SK-N-SH (cell line): ENCODE measurements around the gene PRR12. TPM values are rescaled to one million over a fixed set of nuclear protein-coding genes. Genes with fewer than 3 reads are reported as not detected.

Experiments
- CTCF ChIA-PET: fragments of 300-600, 350-600 bp; formaldehyde crosslinking; extraction: SDS; loops from one replicate; lab custom pipeline; 2021; lab: Yijun Ruan, JAX
- POLR2A ChIA-PET: fragments of 350-600 bp; sonication (Branson Sonifier 250); formaldehyde crosslinking; extraction: SDS; loops from one replicate; lab custom pipeline; 2020; ENCODE audit warnings: antibody characterized with exemption, inconsistent platforms; lab: Yijun Ruan, JAX
- DNase-seq: peaks from one replicate; pipeline ENCODE4 v3.0.0; 2012
- H2AFZ ChIP-seq: fragments of 200-600 bp; sonication (generic); 2 replicates; pipeline ENCODE4 v1.8.1; 2016; ENCODE audit warnings: antibody characterized with exemption, mild to moderate bottlenecking, low read depth
- H3F3A ChIP-seq: fragments of 200-600 bp; sonication (generic); replicated peaks from 2 replicates; pipeline ENCODE3; 2016; ENCODE audit warnings: antibody characterized with exemption, mild to moderate bottlenecking; ENCODE audit not compliant: insufficient read depth
- H3K27ac ChIP-seq, 2 experiments: fragments of 200-500 bp in 1 of 2; fragments of 200-600 bp in 1 of 2; sonication (Bioruptor generic) in 1 of 2; sonication (generic), shearing (Covaris generic) in 1 of 2; 2 replicates each; pipeline versions ENCODE4 v1.5.1 to v1.6.1; 2014 to 2016; ENCODE audit warnings: low read depth in 2 of 2, inconsistent platforms in 1 of 2, low read length in 1 of 2, mild to moderate bottlenecking in 1 of 2, mixed read lengths in 1 of 2
- H3K27me3 ChIP-seq: fragments of 200-600 bp; sonication (generic), shearing (Covaris generic); 2 replicates; pipeline ENCODE4 v1.6.1; 2016; ENCODE audit warnings: mixed run types; ENCODE audit not compliant: insufficient read depth
- H3K36me3 ChIP-seq, 2 experiments: fragments of 200-500 bp in 1 of 2; fragments of 200-600 bp in 1 of 2; sonication (Bioruptor generic) in 1 of 2; sonication (generic) in 1 of 2; replicated peaks in 1 of 2; 2 replicates each; pipeline versions ENCODE3 to v1.5.1; 2014 to 2016; ENCODE audit warnings: low read length in 1 of 2, mild to moderate bottlenecking in 1 of 2; ENCODE audit not compliant: insufficient read depth in 2 of 2, control insufficient read depth in 1 of 2
- H3K4me1 ChIP-seq, 2 experiments: fragments of 200-500 bp in 1 of 2; fragments of 200-600 bp in 1 of 2; sonication (Bioruptor generic) in 1 of 2; sonication (generic), shearing (Covaris generic) in 1 of 2; 2 replicates each; pipeline versions ENCODE4 v1.5.1 to v1.6.1; 2014 to 2016; ENCODE audit warnings: low read depth in 1 of 2, low read length in 1 of 2, mixed run types in 1 of 2; ENCODE audit not compliant: insufficient read depth in 2 of 2, control insufficient read depth in 1 of 2
- H3K4me2 ChIP-seq: fragments of 200-600 bp; sonication (generic), shearing (Covaris generic); 2 replicates; pipeline ENCODE4 v1.6.1; 2017; ENCODE audit warnings: mixed run types
- H3K4me3 ChIP-seq, 2 experiments: fragments of 200-500 bp in 1 of 2; fragments of 200-600 bp in 1 of 2; sonication (Bioruptor generic) in 1 of 2; sonication (generic), shearing (Covaris generic) in 1 of 2; 2 replicates each; pipeline versions ENCODE4 v1.5.1 to v1.8.1; 2014 to 2016; ENCODE audit warnings: low read depth in 2 of 2, inconsistent platforms in 1 of 2, low read length in 1 of 2, mild to moderate bottlenecking in 1 of 2, mixed read lengths in 1 of 2, moderate library complexity in 1 of 2
- H3K79me2 ChIP-seq: fragments of 200-600 bp; sonication (generic); 2 replicates; pipeline ENCODE4 v1.8.1; 2017; ENCODE audit warnings: mild to moderate bottlenecking; ENCODE audit not compliant: insufficient read depth
- H3K9ac ChIP-seq: fragments of 200-600 bp; sonication (generic); 2 replicates; pipeline ENCODE4 v1.6.1; 2017; ENCODE audit warnings: mixed run types
- H3K9me2 ChIP-seq: fragments of 200-600 bp; sonication (generic); 2 replicates; pipeline ENCODE4 v1.6.1; 2017; ENCODE audit warnings: mixed run types
- H3K9me3 ChIP-seq: fragments of 200-600 bp; sonication (generic); 2 replicates; pipeline ENCODE4 v1.6.1; 2017; ENCODE audit warnings: mixed run types, mild to moderate bottlenecking, moderate library complexity
- H4K20me1 ChIP-seq: fragments of 200-600 bp; sonication (generic); 2 replicates; pipeline ENCODE4 v1.6.1; 2017; ENCODE audit warnings: mild to moderate bottlenecking, mixed run types; ENCODE audit not compliant: insufficient read depth
- CHD2 ChIP-seq: fragments of 150-350 bp; IDR thresholded peaks from 2 replicates; pipeline ENCODE4 v1.6.1; 2018; ENCODE audit warnings: low read length; ENCODE audit not compliant: partially characterized antibody
- ELF1 ChIP-seq: IDR thresholded peaks from 2 replicates; pipeline ENCODE4 v1.4.0; 2012
- EP300 ChIP-seq, 2 experiments: IDR thresholded peaks; 2 replicates each; pipeline versions ENCODE4 v1.4.0 to v1.6.1; 2012; ENCODE audit warnings: borderline replicate concordance in 1 of 2, low read depth in 1 of 2, low read length in 1 of 2
- EZH2phosphoT487 ChIP-seq: fragments of 200-600 bp; sonication (generic); IDR thresholded peaks from 2 replicates; pipeline ENCODE4 v1.6.1; 2017; ENCODE audit warnings: low read depth, mixed run types, mild to moderate bottlenecking, antibody characterized with exemption, moderate library complexity, borderline replicate concordance
- FOXM1 ChIP-seq: IDR thresholded peaks from 2 replicates; pipeline ENCODE4 v1.4.0; 2012; ENCODE audit warnings: low read depth, mild to moderate bottlenecking
- GABPA ChIP-seq: IDR thresholded peaks from 2 replicates; pipeline ENCODE4 v1.4.0; 2012; ENCODE audit warnings: low read depth, mild to moderate bottlenecking
- MEF2A ChIP-seq: IDR thresholded peaks from 2 replicates; pipeline ENCODE4 v1.4.0; 2012; ENCODE audit warnings: low read depth, borderline replicate concordance
- MXI1 ChIP-seq: IDR thresholded peaks from 2 replicates; pipeline ENCODE4 v1.6.1; 2012; ENCODE audit warnings: mild to moderate bottlenecking, low read depth, low read length, improper control_type of control experiment
- RFX5 ChIP-seq: IDR thresholded peaks from 2 replicates; pipeline ENCODE4 v1.6.1; 2012; ENCODE audit warnings: mild to moderate bottlenecking, improper control_type of control experiment, low read length
- RXRA ChIP-seq: IDR thresholded peaks from 2 replicates; pipeline ENCODE4 v1.4.0; 2012; ENCODE audit warnings: low read depth, mild to moderate bottlenecking, borderline replicate concordance
- SMC3 ChIP-seq: IDR thresholded peaks from 2 replicates; pipeline ENCODE4 v1.6.1; 2012; ENCODE audit warnings: low read depth, low read length, improper control_type of control experiment
- TEAD4 ChIP-seq: IDR thresholded peaks from 2 replicates; pipeline ENCODE4 v1.4.0; 2012; ENCODE audit warnings: mild to moderate bottlenecking, borderline replicate concordance; ENCODE audit not compliant: insufficient read depth
- WGBS: methylation state at CpG from one replicate; pipeline ENCODE4 v1.1.6; 2017; ENCODE audit warnings: low lambda C conversion rate; 5-methylcytosine and 5-hydroxymethylcytosine counted together
- polyA plus RNA-seq, 3 experiments: library from polyadenylated mRNA; depleted of rRNA; stranded (reverse); fragments of >200 nt; gene quantifications; 2 replicates each; pipeline ENCODE4 v1.2.3, GENCODE V29; 2012
- TF ChIP-seq, protein P1 (sequence below): fragments of 150-350 bp; IDR thresholded peaks from 2 replicates; pipeline ENCODE4 v1.6.1; 2016; ENCODE audit warnings: mild to moderate bottlenecking, low read depth, low read length
- TF ChIP-seq, protein P2 (sequence below): fragments of 200-600 bp; sonication (generic); IDR thresholded peaks from 2 replicates; pipeline ENCODE4 v1.6.1; 2017; ENCODE audit warnings: antibody characterized with exemption, mild to moderate bottlenecking, moderate library complexity
- TF ChIP-seq, protein P3 (sequence below): IDR thresholded peaks from 2 replicates; pipeline ENCODE4 v1.4.0; 2012; ENCODE audit warnings: low read depth, borderline replicate concordance
- TF ChIP-seq, protein P4 (sequence below): IDR thresholded peaks from 2 replicates; pipeline ENCODE4; 2012
- TF ChIP-seq, protein P5 (sequence below): fragments of 150-350 bp; IDR thresholded peaks from 2 replicates; pipeline ENCODE4 v1.6.1; 2017; ENCODE audit warnings: antibody characterized with exemption, low read length, low read depth, borderline replicate concordance
- TF ChIP-seq, protein P6 (sequence below): IDR thresholded peaks from 2 replicates; pipeline ENCODE4 v1.6.1; 2012; ENCODE audit warnings: mild to moderate bottlenecking, low read depth, low read length, moderate library complexity

Gene PRR12
- polyA plus RNA-seq, 1 of the 3 experiments (the other 2 are of a cell fraction) = 1.7 TPM

DNA sequence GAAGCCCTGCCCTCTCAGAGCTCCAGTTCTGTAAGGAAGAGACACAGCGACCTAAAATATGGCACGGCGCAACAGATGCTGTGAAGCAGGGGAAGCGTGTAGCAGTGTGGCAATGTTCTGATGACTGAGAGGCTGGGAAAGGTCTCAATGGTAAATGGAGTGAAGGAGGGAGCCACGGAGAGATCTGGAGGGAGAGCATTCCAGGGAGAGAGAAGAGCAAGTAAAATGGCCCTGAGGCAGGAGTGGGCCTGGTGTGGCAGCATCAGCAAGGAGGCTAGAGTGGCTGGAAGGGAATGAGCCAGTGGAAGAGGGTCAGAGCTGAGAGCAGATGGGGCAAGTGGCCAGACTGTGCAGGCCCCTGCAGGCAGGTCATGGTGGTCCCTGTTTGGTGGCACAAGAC, 46.8 kb upstream of the PRR12 start (continued):
- TF ChIP-seq, protein P1, sequence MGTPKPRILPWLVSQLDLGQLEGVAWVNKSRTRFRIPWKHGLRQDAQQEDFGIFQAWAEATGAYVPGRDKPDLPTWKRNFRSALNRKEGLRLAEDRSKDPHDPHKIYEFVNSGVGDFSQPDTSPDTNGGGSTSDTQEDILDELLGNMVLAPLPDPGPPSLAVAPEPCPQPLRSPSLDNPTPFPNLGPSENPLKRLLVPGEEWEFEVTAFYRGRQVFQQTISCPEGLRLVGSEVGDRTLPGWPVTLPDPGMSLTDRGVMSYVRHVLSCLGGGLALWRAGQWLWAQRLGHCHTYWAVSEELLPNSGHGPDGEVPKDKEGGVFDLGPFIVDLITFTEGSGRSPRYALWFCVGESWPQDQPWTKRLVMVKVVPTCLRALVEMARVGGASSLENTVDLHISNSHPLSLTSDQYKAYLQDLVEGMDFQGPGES = no peak
- TF ChIP-seq, protein P2, sequence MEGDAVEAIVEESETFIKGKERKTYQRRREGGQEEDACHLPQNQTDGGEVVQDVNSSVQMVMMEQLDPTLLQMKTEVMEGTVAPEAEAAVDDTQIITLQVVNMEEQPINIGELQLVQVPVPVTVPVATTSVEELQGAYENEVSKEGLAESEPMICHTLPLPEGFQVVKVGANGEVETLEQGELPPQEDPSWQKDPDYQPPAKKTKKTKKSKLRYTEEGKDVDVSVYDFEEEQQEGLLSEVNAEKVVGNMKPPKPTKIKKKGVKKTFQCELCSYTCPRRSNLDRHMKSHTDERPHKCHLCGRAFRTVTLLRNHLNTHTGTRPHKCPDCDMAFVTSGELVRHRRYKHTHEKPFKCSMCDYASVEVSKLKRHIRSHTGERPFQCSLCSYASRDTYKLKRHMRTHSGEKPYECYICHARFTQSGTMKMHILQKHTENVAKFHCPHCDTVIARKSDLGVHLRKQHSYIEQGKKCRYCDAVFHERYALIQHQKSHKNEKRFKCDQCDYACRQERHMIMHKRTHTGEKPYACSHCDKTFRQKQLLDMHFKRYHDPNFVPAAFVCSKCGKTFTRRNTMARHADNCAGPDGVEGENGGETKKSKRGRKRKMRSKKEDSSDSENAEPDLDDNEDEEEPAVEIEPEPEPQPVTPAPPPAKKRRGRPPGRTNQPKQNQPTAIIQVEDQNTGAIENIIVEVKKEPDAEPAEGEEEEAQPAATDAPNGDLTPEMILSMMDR = no peak
- TF ChIP-seq, protein P3, sequence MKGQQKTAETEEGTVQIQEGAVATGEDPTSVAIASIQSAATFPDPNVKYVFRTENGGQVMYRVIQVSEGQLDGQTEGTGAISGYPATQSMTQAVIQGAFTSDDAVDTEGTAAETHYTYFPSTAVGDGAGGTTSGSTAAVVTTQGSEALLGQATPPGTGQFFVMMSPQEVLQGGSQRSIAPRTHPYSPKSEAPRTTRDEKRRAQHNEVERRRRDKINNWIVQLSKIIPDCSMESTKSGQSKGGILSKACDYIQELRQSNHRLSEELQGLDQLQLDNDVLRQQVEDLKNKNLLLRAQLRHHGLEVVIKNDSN = no peak

DNA sequence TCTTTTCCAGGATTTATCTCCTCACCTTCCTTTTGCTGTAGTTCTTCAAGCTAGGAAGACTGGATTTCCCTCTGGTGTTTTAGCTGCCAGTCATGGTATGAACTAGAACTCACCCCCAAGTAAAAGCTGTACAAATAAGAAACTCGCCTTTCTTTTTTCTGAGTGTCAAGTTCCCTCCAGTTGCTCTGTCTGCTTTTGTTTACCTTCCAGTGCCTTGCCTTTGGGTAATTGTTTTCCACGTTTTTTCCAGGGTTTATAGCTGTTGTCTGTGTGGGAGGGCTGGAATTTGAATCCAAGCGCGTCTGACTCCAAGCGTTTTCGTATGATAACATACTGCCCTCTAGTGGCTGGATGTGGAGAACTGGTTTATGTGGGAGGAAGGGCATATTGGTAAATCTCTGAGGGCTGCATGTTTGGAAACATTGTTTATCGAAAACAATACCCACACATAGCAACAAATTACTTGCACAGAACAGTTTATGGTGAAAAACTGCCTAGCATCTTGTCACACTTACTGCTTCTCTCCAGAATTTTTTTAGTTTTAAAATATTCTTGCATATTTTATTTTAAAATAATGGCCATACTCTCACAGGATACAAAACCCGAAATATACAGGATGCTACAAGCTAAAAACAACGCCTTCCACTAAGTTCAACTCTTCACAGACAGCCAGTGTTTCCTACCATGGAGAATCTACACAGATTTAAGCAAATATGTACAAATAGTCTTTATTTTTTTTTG, 44.0 kb upstream of the PRR12 start:
- CTCF ChIA-PET = interaction anchor here (0.6 to 10.0 kb wide), 33 partner anchors 9 to 322 kb away, joined by 3 to 87 read pairs (median 5); partner anchors contain the start of genes FCGRT, FLT3LG, NOSIP and PIH1D1
- Histone ChIP-seq H3K27ac (no peak overlapping the region), H3K9me3 (no peaks in the 10 kb centered on the region), H3K4me2 (no peak overlapping the region), H3K36me3 (no peaks in the 10 kb centered on the region), H2AFZ (peak overlapping the region; percentile 77; the same call in 1 of the 2 replicates), H3K4me3 (peak overlapping the region in 1 of 2 experiments; percentile 33; a peak in 1 of 4 replicates), H3F3A (peaks cover 22% of the 10 kb centered on the region), H3K79me2 (no peaks in the 10 kb centered on the region), H3K27me3 (no peaks in the 10 kb centered on the region), H4K20me1 (no peaks in the 10 kb centered on the region), H3K4me1 (no peaks in the 10 kb centered on the region), H3K9me2 (no peaks in the 10 kb centered on the region), H3K9ac (no peak overlapping the region)
- 12% methylated on average over 9 of the region's 9 CpGs for WGBS
- DNase-seq = peak; percentile 83
- POLR2A ChIA-PET = interaction anchor here (0.7 to 1.6 kb wide), 4 partner anchors 16 to 51 kb away, joined by 3 to 8 read pairs (median 4); partner anchors contain the start of gene RPS11
- no peak; the same call in 1 of the 2 replicates for TF ChIP-seq FOXM1
- TF ChIP-seq, protein P4, sequence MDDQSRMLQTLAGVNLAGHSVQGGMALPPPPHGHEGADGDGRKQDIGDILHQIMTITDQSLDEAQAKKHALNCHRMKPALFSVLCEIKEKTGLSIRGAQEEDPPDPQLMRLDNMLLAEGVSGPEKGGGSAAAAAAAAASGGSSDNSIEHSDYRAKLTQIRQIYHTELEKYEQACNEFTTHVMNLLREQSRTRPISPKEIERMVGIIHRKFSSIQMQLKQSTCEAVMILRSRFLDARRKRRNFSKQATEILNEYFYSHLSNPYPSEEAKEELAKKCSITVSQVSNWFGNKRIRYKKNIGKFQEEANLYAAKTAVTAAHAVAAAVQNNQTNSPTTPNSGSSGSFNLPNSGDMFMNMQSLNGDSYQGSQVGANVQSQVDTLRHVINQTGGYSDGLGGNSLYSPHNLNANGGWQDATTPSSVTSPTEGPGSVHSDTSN = no peak
- TF ChIP-seq SMC3 = peak; percentile 93
- TF ChIP-seq RFX5 = no peak
- TF ChIP-seq MXI1 = peak; percentile 69; the same call in 1 of the 2 replicates
- TF ChIP-seq, protein P5, sequence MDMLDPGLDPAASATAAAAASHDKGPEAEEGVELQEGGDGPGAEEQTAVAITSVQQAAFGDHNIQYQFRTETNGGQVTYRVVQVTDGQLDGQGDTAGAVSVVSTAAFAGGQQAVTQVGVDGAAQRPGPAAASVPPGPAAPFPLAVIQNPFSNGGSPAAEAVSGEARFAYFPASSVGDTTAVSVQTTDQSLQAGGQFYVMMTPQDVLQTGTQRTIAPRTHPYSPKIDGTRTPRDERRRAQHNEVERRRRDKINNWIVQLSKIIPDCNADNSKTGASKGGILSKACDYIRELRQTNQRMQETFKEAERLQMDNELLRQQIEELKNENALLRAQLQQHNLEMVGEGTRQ = no peak
- TF ChIP-seq, protein P6, sequence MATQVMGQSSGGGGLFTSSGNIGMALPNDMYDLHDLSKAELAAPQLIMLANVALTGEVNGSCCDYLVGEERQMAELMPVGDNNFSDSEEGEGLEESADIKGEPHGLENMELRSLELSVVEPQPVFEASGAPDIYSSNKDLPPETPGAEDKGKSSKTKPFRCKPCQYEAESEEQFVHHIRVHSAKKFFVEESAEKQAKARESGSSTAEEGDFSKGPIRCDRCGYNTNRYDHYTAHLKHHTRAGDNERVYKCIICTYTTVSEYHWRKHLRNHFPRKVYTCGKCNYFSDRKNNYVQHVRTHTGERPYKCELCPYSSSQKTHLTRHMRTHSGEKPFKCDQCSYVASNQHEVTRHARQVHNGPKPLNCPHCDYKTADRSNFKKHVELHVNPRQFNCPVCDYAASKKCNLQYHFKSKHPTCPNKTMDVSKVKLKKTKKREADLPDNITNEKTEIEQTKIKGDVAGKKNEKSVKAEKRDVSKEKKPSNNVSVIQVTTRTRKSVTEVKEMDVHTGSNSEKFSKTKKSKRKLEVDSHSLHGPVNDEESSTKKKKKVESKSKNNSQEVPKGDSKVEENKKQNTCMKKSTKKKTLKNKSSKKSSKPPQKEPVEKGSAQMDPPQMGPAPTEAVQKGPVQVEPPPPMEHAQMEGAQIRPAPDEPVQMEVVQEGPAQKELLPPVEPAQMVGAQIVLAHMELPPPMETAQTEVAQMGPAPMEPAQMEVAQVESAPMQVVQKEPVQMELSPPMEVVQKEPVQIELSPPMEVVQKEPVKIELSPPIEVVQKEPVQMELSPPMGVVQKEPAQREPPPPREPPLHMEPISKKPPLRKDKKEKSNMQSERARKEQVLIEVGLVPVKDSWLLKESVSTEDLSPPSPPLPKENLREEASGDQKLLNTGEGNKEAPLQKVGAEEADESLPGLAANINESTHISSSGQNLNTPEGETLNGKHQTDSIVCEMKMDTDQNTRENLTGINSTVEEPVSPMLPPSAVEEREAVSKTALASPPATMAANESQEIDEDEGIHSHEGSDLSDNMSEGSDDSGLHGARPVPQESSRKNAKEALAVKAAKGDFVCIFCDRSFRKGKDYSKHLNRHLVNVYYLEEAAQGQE = no peak
- no peak for TF ChIP-seq TEAD4
- no peak for TF ChIP-seq GABPA
- TF ChIP-seq EZH2phosphoT487 = no peak
- TF ChIP-seq MEF2A = no peak
- no peak for TF ChIP-seq EP300 (IDR thresholded peaks at IDR 0.05; ENCODE audit: borderline replicate concordance in 1 of 2, low read depth in 1 of 2, low read length in 1 of 2)
- TF ChIP-seq ELF1 = no peak
- TF ChIP-seq, protein P1 = no peak
- no peak for TF ChIP-seq CHD2
- no peak for TF ChIP-seq RXRA
